Measurements from ENCODE around the gene TGFB1.

DNA sequence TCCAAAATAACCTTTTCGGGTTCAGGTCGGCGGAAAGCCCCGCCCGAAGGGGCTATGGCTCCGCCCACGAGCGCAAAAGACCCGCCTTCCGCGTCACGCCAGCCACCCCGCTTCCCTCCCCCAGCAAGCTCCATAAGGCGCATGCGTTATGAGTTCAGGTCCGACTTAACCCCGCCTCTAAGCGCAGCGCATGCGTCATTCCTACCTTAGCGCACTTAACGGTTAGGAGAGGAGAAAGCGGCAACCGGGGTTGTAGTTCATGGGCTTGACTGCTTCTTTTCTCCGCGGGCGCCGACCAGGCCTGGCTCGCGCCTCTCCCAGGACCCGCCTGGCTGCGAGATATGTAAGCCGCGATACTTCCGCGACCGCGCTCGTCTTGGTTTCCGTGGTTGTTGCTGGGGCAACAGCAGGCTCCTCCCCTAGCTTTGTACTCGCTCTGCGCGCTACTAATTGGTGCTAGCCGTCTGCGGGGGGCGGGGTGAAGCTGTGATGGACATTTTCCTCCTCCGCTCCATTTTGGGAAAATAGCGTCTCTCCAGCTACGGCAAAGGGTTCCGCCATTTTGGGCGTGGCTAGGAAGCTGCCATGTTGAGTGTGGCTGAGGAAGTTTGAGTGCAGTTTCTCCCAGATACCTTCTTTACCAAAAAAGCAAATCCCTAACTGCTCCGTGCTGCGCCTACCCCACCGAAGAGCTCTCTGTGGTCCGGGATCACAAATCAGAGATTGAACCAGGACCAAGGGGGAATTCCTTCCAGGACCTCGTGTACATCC is 10.2 kb upstream of the TGFB1 start, which contains the start of gene B9D2:
- TF ChIP-seq POLR2A (IDR thresholded peaks at IDR 0.05; ENCODE audit: low read length) (peak; percentile 94), GATA1 (IDR thresholded peaks at IDR 0.05; ENCODE audit: low read depth, low read length) (no peak)
